Erythroblast (primary cell): ENCODE results near the gene CACNA1D.

Experiments
- GATA1 ChIP-seq: IDR thresholded peaks from 2 replicates; pipeline ENCODE4 v1.6.1; 2011; ENCODE audit warnings: low read depth, mild to moderate bottlenecking, control low read depth, low read length, moderate library complexity
- POLR2A ChIP-seq: IDR thresholded peaks from 2 replicates; pipeline ENCODE4 v1.6.1; 2011; ENCODE audit warnings: mild to moderate bottlenecking, low read length

GRCh38 chr3:53646723-53647122 lies 152.3 kb downstream of the CACNA1D start:
- TF ChIP-seq POLR2A (no peak), GATA1 (no peak)
